ENCODE results near the gene FPGS.
"Not testable (repeated sequence)": the region's sequence is repeated elsewhere in the genome, so short reads cannot be mapped to it uniquely, and the experiment has no call there.

The FPGS gene, protein sequence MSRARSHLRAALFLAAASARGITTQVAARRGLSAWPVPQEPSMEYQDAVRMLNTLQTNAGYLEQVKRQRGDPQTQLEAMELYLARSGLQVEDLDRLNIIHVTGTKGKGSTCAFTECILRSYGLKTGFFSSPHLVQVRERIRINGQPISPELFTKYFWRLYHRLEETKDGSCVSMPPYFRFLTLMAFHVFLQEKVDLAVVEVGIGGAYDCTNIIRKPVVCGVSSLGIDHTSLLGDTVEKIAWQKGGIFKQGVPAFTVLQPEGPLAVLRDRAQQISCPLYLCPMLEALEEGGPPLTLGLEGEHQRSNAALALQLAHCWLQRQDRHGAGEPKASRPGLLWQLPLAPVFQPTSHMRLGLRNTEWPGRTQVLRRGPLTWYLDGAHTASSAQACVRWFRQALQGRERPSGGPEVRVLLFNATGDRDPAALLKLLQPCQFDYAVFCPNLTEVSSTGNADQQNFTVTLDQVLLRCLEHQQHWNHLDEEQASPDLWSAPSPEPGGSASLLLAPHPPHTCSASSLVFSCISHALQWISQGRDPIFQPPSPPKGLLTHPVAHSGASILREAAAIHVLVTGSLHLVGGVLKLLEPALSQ

DNA sequence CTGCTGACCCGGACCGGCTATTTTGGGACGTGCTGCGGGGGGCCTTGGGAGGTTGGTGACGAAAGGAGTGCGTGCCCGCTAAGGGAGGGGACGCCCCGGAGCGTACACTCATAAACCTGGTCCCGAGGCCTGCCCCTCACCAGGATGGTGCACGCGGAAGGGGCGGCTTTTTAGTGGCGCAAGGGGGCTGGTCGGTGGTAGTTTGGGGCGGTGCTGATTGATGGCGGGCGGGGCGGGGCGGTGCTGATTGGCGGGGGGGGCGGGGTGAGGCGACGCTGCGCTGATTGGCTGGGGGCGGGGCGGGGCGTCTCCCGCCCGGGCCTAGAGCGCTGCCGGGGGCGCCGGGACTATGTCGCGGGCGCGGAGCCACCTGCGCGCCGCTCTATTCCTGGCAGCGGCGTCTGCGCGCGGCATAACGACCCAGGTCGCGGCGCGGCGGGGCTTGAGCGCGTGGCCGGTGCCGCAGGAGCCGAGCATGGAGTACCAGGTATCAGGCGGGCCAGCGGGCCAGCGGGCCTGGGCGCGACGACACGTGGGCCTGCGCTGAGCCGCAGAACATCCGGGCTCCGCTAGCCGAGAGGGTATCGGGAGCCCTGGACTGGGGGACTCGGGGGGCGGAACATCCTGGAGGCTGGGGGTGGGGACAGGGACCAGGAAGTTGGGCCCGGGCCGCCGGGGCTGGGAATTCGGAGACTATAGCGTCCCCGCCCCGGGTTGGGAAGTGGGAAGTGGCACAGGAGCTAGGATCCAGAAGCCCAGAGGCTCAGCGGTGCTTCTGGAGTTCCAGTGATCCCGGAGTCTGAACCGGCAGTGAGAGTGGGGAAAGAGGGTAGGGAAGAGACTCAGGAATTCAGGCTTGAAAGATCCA, at the start of gene FPGS:
Gene FPGS (plus strand): TSS at position 307 of the 868 bp plus-strand sequence. CDS start 43 bp downstream, at position 350.
- DNase-seq = peak; percentile 88

DNA sequence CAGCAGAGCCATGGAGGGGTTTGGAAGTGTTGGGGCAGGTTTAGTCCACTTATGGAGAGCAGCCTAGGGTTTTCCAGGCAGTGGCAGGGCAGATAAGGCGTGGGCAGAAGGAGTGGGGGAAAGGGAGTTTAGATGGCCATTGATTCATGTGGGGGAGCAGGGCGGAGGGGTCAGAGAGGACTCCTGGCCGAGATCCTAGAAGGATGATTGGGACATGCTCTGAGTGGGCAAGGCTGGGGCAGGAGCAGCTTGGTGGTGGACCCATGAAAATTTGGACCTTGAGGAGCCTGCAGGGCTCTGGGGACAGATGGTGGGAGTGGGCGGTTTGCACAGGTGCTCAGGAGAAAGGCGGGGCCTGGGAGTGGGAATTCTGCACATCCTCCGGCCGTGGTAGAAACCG, 49.5 kb upstream of the FPGS start:
- DNase-seq = no peak

DNA sequence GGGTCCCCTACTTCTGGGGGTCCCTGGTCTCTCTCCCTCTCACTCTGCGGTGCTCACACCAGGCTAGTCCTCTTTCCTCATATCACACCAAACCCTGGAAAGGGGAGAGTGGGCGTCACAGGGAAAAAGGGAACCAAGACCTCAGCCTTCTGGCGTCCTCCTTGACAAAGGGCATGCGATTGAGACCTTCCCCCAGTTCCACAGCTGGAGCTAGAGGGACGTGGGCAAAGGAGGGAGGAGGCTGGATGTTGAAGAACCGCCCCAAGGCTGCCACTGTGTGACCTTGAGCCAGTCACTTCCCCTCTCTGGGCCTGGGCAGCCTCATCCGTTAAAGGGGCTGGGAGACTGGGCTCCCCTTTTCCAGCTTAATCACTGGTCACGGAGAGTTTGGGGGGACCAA, 49.1 kb upstream of the FPGS start:
- no peak for DNase-seq

DNA sequence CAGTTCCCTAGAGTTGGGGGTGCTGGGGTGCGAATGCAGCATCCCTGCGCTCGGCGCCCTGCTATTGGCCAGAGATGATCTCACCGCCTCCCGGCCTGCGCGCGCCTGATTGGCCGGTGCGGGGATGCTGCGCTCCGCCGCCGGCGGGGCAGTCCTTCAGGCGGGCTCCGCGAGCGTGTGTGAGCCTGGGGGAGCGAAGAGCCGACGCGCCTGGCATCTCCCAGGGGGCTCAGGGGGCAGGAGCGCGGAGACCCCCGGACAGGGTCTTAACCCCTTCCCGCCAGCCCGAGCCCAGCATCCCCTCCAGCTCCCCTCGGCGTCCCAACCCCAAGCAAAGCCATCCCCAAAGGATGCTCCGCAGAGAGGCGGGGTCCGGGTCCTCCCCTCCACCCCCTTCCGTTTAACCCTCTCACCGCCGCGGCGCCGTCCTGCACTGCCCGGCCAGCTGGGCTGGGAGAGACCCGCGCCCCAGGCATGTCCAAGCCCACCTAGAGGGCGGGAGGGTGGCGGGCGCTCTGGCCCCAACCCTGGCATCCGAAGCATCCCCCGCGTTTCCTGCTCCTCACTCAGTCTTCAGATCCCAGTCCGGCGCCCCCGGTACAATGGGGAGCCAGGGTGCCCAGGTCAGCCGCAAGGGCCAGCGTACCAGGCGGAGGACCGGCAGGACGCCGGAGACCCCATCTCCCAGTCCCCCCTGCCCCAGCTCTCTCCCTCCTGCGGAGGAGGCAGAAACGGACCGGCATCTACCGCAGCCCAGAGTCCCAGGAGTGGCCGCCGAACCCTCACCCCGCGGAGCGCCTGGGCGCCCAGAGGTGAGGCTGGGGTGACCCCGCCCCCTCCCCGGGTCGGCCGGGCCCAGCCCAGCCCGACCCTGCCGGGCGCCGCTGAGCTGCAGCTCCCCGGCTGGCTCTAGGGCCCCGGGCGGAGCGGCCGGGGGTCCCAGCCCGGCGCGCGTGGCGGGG, 48.3 kb upstream of the FPGS start:
- peak; percentile 32 for DNase-seq

DNA sequence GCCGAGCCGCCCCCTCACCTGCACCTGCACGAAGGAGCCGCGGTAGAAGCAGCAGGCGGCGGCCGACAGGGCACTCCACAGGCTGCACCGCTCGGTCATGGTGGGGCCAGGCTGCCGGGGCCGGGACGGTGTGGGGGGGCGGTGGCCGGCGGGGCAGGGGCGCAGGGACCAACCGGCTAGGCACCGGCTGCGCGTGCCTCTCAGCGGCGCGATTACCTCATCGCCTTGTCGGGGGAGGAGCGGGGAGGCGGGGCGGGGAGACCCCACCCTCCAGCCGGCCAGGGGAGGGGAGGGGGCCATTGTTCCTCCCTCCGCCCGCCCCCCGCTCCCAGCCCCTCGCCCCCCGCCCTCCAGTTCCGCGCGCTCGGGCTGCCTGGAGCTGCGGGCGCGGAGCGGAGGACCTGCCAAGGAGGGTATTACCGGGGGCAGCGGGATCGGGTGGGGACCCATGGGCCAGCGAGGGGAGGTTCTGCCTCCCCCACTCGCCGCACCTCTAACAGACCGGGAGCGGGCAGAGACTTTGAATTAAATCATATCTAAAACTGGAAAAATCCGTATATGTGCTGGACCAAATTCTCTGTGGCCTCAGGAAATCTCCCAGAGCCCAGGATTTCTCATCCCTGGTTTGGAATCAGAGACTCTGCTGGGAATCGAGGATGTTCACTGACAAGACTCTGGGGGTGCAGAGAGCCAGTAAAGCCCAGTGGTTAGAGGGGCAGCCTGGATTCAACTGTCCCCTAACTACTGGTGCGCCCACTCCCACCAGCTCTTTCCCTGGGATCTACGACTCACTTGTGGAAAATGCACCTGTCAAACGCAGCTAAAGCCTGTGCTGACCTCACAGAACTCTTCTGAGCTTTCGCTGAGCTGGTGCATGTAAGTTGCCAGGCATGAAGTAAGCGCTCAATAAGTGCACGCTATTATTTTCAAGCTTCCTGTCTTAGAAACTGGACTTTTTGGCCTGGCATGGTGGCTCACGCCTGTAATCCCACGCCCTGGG, 47.3 kb upstream of the FPGS start:
- DNase-seq = peak; percentile 25

DNA sequence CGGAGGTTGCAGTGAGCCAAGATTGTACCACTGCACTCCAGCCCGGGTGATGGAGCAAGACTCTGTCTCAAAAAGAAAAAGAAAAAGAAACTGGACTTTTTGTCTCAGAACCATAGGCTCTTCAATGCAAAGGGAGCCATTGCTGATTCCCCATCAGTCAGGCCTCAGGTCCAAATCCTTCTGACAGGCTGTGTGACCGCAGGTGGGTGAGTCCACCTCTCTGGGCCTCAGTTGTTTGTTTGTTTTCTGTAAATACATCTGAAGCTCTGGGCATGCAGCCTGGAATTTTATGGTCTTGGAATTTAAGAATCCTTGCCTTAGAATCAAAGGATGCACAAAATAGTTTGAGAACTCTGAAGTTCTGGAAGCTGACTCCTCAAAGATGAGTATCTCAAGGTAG, 46.4 kb upstream of the FPGS start:
- no peak for DNase-seq

DNA sequence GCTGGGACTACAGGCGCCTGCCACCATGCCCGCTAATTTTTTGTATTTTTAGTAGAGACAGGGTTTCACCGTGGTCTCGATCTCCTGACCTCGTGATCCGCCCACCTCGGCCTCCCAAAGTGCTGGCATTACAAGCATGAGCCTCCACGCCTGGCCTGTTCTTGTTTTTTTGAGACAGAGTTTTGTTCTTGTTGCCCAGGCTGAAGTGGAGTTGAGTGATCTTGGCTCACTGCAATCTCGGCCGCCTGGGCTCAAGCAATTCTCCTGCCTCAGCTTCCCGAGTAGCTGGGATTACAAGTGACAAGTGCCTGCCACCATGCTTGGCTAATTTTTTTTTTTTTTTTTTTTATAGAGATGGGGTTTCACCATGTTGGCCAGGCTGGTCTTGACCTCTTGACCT, 45.9 kb upstream of the FPGS start:
- DNase-seq = not testable (repeated sequence)

DNA sequence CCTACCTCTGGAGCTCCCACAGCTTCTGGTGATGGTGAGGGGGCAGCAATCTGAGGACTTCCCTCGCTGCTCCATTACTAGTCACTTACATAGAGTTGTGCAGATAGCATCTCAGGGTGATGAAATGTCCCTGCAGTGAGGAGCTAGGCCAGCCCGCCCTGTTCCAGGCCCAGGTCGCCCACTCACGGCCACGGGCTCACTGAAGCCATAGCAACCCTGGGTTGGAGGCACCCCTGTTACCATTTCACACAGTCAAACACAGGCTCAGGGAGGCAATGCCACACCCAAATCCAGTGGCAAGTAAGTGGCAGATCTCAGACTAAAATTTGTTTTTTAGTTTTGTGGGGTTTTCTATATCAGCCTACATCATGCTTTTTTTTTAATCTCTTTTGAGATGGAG, 43.8 kb upstream of the FPGS start:
- DNase-seq = no peak

DNA sequence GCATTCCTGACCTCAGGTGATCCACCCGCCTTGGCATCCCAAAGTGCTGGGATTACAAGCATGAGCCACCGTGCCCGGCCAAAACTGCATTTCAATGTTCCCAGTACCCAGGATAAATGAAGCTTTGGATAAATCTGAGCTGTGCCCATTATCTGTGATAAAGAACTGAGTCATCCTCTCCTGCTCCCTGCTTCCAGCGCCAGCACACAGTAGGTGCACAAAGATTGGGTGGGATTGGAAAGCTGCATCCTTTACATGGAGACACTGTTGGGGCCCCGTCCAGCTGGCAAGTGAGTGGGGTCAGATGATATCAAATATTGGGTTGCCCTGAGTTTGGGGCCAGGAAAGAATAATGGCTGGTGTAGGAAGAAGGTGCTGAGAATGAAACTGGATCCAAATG, 41.6 kb upstream of the FPGS start:
- no peak for DNase-seq

DNA sequence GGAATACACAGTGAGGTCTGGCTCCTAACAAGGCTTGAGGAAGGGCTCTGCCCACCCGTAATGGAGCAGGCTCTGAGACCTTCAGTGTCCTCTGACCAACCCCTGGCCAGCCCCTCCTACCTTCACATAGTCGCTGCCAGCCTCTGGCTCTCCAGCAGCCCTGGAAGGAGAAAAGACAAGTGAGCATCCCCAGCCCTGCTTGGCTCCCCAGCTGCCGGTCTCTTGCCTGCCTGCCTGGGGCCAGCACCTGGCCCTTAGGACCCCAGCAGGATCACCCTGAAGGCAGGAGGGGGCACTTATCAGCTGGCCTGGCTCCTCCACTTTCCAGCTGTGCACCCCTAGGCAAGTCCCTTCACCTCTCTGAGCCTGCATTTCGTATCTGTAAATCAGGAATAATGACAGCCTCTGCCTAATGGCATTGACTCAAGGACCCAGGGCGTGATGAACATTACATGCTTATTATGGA, 41.2 kb upstream of the FPGS start:
- DNase-seq = no peak

DNA sequence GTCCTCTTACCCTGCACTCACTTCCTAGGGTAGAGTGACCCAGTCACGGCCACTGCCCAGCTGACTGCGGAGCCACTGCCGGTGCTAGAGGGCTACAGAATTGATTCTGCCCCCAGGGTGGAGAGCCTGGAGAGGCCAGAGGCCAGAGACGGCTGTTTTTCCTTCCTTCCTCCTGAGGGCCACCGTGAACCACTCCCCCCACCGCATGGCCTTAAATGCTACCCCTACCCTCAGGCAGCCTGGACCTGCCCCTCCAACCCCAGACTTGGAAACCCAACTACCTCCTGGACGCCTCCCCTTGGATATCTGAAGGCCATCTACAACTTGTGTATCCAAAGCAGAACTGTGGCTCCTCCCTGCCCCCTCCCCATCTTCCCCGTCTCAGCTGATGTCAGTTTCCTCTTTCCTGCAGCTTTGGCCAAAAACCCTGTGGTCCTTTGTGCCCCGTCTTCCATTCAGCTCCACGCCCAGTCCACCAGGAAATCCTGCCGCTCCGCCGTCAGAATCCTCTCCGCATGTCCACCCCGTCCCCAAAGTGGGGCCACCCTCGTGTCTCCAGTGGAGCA, 40.5 kb upstream of the FPGS start:
- DNase-seq = no peak

DNA sequence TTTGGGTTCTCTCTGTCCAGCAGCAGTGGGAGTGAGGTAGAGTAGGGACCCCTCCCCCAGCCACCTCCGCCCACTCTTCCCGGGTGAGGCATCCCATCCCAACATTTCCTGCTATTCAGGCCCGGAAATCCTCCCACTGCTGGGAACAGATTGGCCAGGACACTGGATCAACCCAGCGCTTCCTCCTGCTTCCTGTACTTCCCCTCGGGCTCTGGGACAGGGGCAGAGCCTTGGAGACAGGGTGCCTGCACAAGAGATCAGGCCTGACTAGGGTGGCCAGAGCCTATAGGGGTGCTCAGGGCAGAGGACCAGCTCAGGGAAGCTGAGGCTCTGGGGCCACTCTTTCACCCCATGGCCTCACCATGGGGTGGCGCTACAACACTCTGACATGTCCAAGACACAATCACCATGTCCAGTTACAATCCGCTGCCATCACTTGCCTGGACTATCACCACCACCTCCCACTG, 38.7 kb upstream of the FPGS start:
- DNase-seq = no peak

DNA sequence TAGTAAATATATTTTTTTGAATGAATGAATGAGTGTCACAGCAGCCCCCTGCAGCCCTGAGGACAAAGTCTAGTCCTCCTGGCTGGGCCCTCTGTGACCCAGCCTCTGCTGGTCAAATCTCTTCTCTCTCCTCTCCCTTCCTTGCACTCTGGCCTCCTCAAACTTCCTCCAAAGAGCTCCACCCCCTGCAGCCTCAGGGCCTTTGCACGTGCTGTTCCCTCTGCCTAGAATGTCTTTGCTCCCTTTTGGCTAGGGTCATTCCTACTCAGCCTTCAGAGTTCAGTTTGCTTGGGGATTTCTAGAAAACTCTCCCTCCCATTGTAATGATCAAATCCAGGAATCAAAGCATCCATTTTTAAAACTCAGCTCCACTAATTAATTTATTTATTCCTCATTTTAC, 37.3 kb upstream of the FPGS start:
- no peak for DNase-seq

DNA sequence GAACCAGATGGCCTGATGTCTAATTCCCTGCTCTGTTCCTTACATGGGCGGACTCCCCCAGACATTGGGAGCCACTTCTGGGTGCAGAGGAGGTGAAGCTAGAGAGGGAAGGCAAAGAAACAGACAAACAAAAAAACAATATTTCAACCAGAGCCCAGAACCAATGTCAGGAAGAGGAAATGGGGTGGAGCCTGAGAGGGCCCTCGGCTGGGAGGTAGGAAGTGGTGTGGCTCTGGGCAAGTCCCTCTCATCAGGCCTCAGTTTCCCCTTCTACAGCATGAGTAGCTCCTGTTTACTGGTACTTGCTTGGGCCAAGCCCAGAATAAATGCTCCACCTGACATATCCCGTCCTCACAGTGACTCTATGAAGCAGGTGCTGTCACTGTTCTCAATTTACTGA, 35.3 kb upstream of the FPGS start:
- no peak for DNase-seq

DNA sequence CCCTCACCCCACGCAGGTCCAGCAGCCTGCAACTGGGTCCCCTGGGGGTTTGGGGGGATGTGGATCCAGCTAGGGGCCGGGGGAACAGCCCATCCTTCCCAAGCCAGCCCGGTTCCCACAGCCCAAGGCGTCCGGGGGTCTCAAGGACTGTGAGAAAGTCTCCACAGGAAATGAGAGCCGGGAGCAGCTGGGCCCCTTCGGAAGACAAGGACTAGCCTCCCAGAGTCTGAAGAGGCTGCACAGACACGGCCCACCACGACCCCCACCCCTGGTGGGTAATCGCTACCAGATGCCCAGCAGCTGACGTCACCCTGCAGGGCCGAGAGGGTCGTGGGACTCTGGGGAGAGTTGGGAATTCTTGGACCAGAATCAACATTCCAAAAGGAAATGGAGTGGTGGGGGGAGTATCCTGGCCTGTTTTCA, 34.8 kb upstream of the FPGS start:
- DNase-seq = no peak

DNA sequence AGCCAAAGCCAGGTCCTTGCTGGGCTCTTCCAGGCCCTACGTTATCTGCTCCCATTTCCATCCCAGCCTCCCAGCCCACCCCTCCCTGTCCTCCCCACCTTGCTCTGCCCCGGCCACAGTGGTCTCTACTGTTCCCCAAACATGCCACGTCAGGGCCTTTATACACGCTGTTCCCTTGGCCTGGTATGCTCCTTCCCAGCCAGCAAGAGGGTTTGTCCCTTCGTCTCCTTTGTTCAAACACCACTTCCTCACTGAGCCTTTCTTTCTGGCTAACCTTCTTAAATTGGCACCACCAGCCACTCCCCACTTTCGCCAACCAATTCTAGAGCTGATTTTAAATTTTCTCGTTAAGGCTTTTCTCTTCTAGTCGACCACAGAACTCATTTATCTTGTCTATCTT, 34.0 kb upstream of the FPGS start:
- no peak for DNase-seq

DNA sequence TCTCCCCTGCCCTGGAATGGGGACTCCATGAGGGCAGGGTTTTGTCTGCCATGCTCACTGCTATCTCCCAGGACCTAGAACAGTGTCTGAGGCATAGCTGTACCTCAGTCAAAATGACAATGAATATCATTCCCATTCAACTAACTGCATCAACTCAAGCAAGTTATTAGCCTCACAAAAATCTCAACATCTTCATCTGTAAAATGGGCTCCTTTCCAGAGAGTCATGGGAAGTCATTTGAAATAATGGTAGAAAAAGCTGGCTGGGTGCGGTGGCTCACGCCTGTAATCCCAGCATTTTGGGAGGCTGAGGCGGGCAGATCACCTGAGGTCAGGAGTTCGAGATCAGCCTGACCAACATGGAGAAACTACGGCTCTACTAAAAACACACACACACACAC, 33.6 kb upstream of the FPGS start:
- no peak for DNase-seq

DNA sequence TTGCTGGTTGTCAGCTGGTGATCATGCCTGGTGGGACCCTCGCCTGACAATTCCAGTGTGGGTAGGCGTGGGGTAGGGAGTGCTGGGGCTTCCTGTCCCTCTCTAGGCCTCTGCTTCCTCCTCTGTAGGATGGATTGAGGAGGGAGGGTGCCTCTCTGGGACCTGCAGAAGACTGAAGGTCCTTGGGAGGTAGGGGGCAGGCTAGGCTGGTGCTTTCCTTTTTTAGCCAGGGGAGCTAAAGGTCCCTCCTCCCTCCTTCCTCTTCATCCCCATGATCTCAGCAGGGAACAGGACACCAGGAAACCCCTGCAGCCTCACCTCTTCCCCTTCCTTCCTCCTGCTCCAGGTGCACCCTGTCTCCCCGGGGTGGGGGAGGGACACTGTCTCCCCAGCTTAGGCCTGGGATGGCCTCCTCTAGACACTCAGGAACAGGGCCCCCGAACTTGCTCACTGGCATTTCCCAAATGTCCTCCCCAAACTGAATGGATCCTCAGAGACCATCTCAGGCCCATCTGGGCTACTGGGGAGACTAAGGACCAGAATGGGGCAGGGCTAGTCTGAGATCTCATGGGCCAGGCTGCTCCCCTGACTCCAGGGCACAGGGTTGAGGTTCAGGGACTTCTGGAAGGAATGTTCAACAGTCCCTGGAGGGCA, 32.6 kb upstream of the FPGS start:
- DNase-seq = no peak

DNA sequence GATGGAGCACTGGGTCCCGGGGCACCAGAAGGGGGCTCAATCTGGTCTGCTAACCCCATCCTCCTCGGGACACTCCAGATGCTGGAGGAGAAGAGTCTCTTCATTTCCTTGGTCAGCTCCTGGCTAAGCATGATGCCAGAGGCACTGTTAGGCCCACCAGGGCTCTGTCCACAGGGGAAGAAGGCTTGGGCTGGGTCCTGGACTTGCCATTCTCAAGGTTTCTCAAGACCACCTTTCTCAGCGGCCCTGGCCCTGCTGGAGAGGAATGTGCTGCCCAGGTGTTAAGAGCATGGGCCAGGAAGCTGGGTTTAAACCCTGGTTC, 32.1 kb upstream of the FPGS start:
- DNase-seq = no peak

DNA sequence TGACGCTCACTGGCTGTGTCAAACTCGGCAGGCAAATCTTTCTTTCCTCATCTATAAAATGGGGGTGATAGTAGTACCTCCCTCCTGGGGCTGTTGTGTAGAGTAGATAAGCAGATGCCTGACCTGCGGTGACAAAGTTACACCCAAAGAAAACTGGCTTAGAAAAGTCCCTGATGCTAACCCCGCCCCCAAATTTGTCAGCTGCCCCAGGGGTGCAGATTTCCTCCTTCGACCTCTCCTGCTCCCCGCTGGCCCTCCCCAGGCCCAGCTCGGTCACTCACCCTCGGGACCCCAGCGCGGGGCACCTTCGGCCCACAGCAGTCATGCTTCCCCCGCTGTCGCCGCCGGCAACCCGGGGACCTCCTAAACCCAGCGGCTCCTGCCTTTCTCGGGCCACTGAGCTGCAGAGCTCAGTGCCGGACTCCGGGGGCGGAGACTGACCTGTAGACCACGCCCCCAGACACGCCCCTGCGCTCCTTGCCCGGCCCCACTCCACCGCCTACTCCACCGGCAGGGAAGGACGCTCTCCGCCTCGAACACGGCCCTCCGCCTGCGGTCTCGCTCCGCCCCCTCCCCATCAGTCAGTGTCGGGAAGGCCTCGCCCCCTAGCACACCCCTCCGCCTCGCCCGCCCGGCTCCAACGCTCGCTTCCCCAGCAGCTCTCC, 31.6 kb upstream of the FPGS start:
- peak; percentile 97 for DNase-seq

Measured in COR-L47 (cell line).